Activated naive CD4-positive, alpha-beta T cell treated with anti-CD3 and anti-CD28 coated beads, Interleukin-2, amount 10 ng/mL, durations not matched to agents 7 days and 5 days (primary cell): Measurements from ENCODE around the gene FAM180B.
A peak's percentile ranks its signal among the peaks of the same experiment; 100 is the strongest.
"Not testable (repeated sequence)": the region's sequence is repeated elsewhere in the genome, so short reads cannot be mapped to it uniquely, and the experiment has no call there.

Experiments used
- CTCF ChIA-PET: fragments of 350-600 bp; sonication (Branson Sonifier 250); formaldehyde crosslinking; loops from one replicate; lab custom pipeline; 2021; ENCODE audit warnings: antibody characterized with exemption; lab: Charles Lee
- DNase-seq: peaks from one replicate; pipeline ENCODE4 v3.0.0-alpha.2; 2020
- H3K27ac Mint-ChIP-seq: one replicate; pipeline ENCODE4 v1.8.0; 2021; ENCODE audit warnings: mild to moderate bottlenecking, moderate library complexity, mixed read lengths
- H3K27me3 Mint-ChIP-seq: one replicate; pipeline ENCODE4 v1.8.0; 2021; ENCODE audit warnings: mild to moderate bottlenecking, mixed read lengths
- H3K36me3 Mint-ChIP-seq: one replicate; pipeline ENCODE4 v1.8.0; 2021; ENCODE audit warnings: mixed read lengths
- H3K4me1 Mint-ChIP-seq: one replicate; pipeline ENCODE4 v1.8.0; 2021; ENCODE audit warnings: mixed read lengths
- H3K4me3 Mint-ChIP-seq: one replicate; pipeline ENCODE4 v1.8.0; 2021; ENCODE audit warnings: mild to moderate bottlenecking, moderate library complexity, mixed read lengths
- H3K9me3 Mint-ChIP-seq: one replicate; pipeline ENCODE4 v1.8.0; 2021; ENCODE audit warnings: mixed read lengths

FAM180B gene

DNA sequence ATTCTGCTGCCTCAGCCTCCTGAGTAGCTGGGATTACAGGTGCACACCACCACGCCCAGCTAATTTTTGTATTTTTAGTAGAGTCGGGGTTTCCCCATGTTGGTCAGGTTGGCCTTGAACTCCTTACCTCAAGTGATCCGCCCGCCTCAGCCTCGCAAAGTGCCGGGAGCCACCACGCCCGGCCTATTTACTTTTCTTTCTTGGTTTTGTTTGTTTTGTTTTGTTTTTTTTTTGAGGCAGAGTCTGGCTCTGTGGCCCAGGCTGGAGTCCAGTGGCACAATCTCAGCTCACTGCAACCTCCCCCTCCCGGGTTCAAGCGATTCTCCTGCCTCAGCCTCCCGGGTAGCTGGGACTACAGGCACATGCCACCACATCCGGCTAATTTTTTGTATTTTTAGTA, 29.5 kb upstream of the FAM180B start:
- H3K9me3 Mint-ChIP-seq, H3K27ac Mint-ChIP-seq, H3K4me3 Mint-ChIP-seq, CTCF ChIA-PET, DNase-seq, H3K27me3 Mint-ChIP-seq, H3K36me3 Mint-ChIP-seq: not testable (repeated sequence)
- peaks cover 17% of the 10 kb centered on the region for H3K4me1 Mint-ChIP-seq

- H3K27ac Mint-ChIP-seq, result no peak overlapping the region
- no peak overlapping the region for H3K4me3 Mint-ChIP-seq
- no peaks in the 10 kb centered on the region for H3K27me3 Mint-ChIP-seq
These were observed 27.8 kb upstream of the FAM180B start for GRCh38 chr11:47558695-47559094.

DNA sequence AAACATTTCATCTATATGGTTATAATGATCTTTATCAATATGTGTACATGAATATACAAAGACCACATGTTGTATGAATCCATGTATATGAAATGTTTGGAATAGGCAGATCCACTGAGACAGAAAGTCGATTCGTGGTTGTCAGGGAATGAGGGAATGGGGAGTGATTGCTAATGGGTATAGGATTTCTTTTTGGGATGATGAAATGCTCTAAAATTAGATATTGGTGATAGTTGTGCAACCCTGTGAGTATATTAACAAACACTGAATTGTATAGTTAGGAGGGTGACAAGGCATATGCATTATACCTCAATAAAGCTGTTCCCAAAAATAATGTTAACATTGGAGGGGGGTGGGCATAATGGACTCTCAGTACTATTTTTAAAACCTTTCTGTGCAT, 26.1 kb upstream of the FAM180B start:
- no peak overlapping the region for H3K4me3 Mint-ChIP-seq
- no peaks in the 10 kb centered on the region for H3K27me3 Mint-ChIP-seq
- no peak for DNase-seq
- no peaks in the 10 kb centered on the region for H3K9me3 Mint-ChIP-seq
- CTCF ChIA-PET, result interaction anchor here (0.6 kb wide), 1 partner anchor 150 kb away, joined by 3 read pairs; no protein-coding TSS in a partner anchor
- H3K27ac Mint-ChIP-seq, result no peak overlapping the region
- H3K36me3 Mint-ChIP-seq, result peaks cover under 1% of the 10 kb centered on the region
- H3K4me1 Mint-ChIP-seq, result peaks cover 15% of the 10 kb centered on the region

More at GRCh38 chr11:47558695-47559094, 27.8 kb upstream of the FAM180B start:
- Mint-ChIP-seq H3K9me3 (no peaks in the 10 kb centered on the region), H3K4me1 (peaks cover 10% of the 10 kb centered on the region), H3K36me3 (peaks cover 2% of the 10 kb centered on the region)
- CTCF ChIA-PET, result interaction anchor here (0.6 kb wide), 1 partner anchor 27 kb away, joined by 3 read pairs; no protein-coding TSS in a partner anchor
- no peak for DNase-seq

- CTCF ChIA-PET, H3K27ac Mint-ChIP-seq, H3K4me3 Mint-ChIP-seq, H3K36me3 Mint-ChIP-seq, DNase-seq, H3K27me3 Mint-ChIP-seq, H3K9me3 Mint-ChIP-seq: not testable (repeated sequence)
- H3K4me1 Mint-ChIP-seq, result peaks cover 31% of the 10 kb centered on the region
These were observed 24.1 kb upstream of the FAM180B start for GRCh38 chr11:47562393-47562792.

DNA sequence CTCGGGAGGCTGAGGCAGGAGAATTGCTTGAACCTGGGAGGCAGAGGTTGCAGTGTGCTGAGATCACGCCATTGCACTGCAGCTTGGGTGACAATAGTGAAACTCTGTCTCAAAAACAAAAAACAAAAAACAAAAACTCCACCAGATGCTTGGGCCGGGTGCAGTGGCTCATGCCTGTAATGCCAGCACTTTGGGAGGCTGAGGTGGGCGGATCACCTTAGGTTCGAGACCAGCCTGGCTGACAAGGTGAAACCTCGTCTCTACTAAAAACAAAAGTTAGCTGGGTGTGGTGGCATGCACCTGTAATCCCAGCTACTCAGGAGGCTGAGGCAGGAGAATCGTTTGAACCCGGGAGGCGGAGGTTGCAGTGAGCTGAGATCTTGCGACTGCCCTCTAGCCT, 22.1 kb upstream of the FAM180B start:
- H3K27ac Mint-ChIP-seq, result peak overlapping the region; percentile 67
- H3K36me3 Mint-ChIP-seq, result peaks cover 11% of the 10 kb centered on the region
- CTCF ChIA-PET, result interaction anchor here (1.2 to 2.0 kb wide), 3 partner anchors 11 to 386 kb away, joined by 3 to 8 read pairs (median 4); partner anchors contain the start of gene CELF1
- peaks cover 31% of the 10 kb centered on the region for H3K4me1 Mint-ChIP-seq
- peak overlapping the region; percentile 56 for H3K4me3 Mint-ChIP-seq
- H3K27me3 Mint-ChIP-seq, DNase-seq, H3K9me3 Mint-ChIP-seq: not testable (repeated sequence)

DNA sequence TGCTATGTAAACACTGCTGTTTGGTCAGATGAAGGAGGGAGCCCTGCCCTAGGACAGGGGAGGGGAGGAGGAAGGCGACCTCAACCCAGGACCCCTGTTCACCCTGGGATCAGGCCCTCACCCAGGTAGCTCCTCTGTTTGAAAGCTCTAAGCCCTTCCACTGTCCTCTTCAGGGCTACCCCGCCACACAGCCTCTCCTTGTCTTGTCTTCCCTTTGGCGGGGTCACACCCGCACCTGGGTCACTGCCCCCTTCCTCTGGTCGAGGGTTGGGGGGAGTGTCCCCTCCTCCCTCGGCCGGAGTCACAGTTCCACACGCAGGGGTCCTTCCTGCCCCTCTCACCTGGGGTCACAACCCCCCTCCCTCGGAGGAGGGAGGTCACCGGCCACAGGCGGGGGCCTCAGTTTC, 21.5 kb upstream of the FAM180B start:
- Mint-ChIP-seq H3K36me3 (peaks cover 17% of the 10 kb centered on the region), H3K4me3 (peak overlapping the region; percentile 76), H3K27ac (peak overlapping the region; percentile 62), H3K4me1 (peaks cover 31% of the 10 kb centered on the region), H3K9me3 (no peaks in the 10 kb centered on the region), H3K27me3 (no peaks in the 10 kb centered on the region)
- no peak for DNase-seq
- CTCF ChIA-PET, result interaction anchor here (1.2 to 2.0 kb wide), 3 partner anchors 12 to 387 kb away, joined by 3 to 8 read pairs (median 4); partner anchors contain the start of gene CELF1

- peak within 1 kb of the TSS; percentile 82 for H3K27ac Mint-ChIP-seq
- peaks cover 31% of the 10 kb centered on the region for H3K4me1 Mint-ChIP-seq
- no peaks in the 10 kb centered on the region for H3K27me3 Mint-ChIP-seq
- H3K4me3 Mint-ChIP-seq, result peak within 1 kb of the TSS; percentile 76
- no peaks in the 10 kb centered on the region for H3K9me3 Mint-ChIP-seq
- peaks cover 17% of the 10 kb centered on the region for H3K36me3 Mint-ChIP-seq
- peak; percentile 80 for DNase-seq
- CTCF ChIA-PET, result interaction anchor here (0.7 to 2.0 kb wide), 3 partner anchors 12 to 87 kb away, joined by 3 to 8 read pairs (median 3); partner anchors contain the start of gene CELF1
These were observed 20.9 kb upstream of the FAM180B start, which contains the start of gene PTPMT1 for GRCh38 chr11:47565340-47566148. PTPMT1 (plus strand) TSS chr11:47565599; CDS start chr11:47565623, 24 bp downstream.

GRCh38 chr11:47566149-47566698, 20.3 kb upstream of the FAM180B start:
- Mint-ChIP-seq H3K27me3 (no peaks in the 10 kb centered on the region), H3K36me3 (peaks cover 18% of the 10 kb centered on the region), H3K9me3 (no peaks in the 10 kb centered on the region), H3K4me1 (peaks cover 31% of the 10 kb centered on the region), H3K4me3 (peak overlapping the region; percentile 76), H3K27ac (peak overlapping the region; percentile 82)
- CTCF ChIA-PET, result interaction anchor here (0.7 to 2.0 kb wide), 3 partner anchors 13 to 87 kb away, joined by 3 to 8 read pairs (median 3); partner anchors contain the start of gene CELF1
- peak; percentile 33 for DNase-seq

DNA sequence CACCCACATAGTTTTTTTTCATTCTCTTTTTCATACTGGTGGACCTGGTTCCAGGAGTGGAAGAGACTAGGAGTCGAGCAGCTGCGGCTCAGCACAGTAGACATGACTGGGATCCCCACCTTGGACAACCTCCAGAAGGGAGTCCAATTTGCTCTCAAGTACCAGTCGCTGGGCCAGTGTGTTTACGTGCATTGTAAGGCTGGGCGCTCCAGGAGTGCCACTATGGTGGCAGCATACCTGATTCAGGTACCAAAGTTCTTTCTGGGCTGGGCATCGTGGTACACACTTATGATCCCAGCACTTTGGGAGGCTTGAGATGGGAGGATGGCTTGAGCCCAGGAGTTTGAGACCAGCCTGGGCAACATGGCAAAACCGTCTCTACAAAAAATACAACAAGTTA, 16.8 kb upstream of the FAM180B start:
- H3K4me1 Mint-ChIP-seq, result peaks cover 23% of the 10 kb centered on the region
- DNase-seq, result no peak
- CTCF ChIA-PET, result interaction anchor here (0.7 to 1.3 kb wide), 3 partner anchors 8 to 87 kb away, joined by 3 to 4 read pairs (median 3); partner anchors contain the start of gene CELF1
- H3K27me3 Mint-ChIP-seq, result no peaks in the 10 kb centered on the region
- H3K4me3 Mint-ChIP-seq, result no peak overlapping the region
- H3K36me3 Mint-ChIP-seq, result peaks cover 39% of the 10 kb centered on the region
- H3K9me3 Mint-ChIP-seq, result no peaks in the 10 kb centered on the region
- H3K27ac Mint-ChIP-seq, result no peak overlapping the region

GRCh38 chr11:47570651-47571356, 15.7 kb upstream of the FAM180B start:
- H3K36me3 Mint-ChIP-seq, result peaks cover 48% of the 10 kb centered on the region
- no peaks in the 10 kb centered on the region for H3K27me3 Mint-ChIP-seq
- DNase-seq, result no peak
- no peak overlapping the region for H3K4me3 Mint-ChIP-seq
- peaks cover 18% of the 10 kb centered on the region for H3K4me1 Mint-ChIP-seq
- CTCF ChIA-PET, result interaction anchor here (1.3 kb wide), 1 partner anchor 86 kb away, joined by 3 read pairs; no protein-coding TSS in a partner anchor
- H3K9me3 Mint-ChIP-seq, result no peaks in the 10 kb centered on the region
- no peak overlapping the region for H3K27ac Mint-ChIP-seq

DNA sequence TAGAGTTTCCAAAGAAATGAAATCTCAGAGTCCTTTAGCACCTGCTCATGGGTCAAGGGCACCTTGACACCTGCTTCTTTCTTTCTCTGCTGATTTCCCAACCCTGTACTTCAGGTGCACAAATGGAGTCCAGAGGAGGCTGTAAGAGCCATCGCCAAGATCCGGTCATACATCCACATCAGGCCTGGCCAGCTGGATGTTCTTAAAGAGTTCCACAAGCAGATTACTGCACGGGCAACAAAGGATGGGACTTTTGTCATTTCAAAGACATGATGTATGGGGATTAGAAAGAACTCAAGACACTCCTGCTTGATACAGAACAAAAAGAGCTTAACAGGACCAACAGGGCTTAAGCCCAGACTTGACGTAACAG, 15.1 kb upstream of the FAM180B start:
- Mint-ChIP-seq H3K9me3 (no peaks in the 10 kb centered on the region), H3K36me3 (peaks cover 50% of the 10 kb centered on the region), H3K27me3 (no peaks in the 10 kb centered on the region), H3K4me1 (peaks cover 14% of the 10 kb centered on the region), H3K27ac (no peak overlapping the region), H3K4me3 (no peak overlapping the region)
- CTCF ChIA-PET, result no interaction called here
- DNase-seq, result no peak

- CTCF ChIA-PET, result no interaction called here
- Mint-ChIP-seq H3K4me3 (no peak overlapping the region), H3K36me3 (peaks cover 49% of the 10 kb centered on the region), H3K4me1 (peaks cover 11% of the 10 kb centered on the region), H3K27me3 (no peaks in the 10 kb centered on the region), H3K27ac (no peak overlapping the region), H3K9me3 (no peaks in the 10 kb centered on the region)
- DNase-seq, result no peak
These were observed 14.6 kb upstream of the FAM180B start for GRCh38 chr11:47571895-47572294.

DNA sequence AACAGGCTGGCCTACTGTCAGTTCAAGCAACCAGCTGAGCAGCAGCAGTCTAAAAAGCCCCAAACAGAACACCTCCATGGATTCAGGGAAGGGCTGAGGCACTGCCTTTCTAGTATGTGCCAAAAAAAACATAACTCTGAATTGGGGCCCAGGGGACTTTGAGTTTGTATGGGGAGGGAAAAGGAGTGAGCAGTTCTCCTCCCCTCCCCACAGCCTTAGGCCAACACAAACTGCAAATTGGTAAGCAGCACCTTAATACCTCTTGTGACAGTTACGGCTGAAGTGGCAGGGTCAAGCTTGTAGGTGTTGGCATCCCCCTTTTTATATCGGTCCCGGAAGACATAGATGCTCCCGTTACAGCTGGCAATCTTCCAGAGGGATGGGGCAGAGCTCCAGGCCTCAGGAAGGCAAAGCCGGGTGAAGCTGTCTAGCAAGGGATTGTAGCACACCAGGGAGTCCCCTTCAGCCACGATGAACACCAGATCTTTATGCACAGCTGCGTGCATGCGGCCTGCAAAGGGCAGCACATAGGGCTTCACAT, 13.7 kb upstream of the FAM180B start:
- Mint-ChIP-seq H3K27me3 (no peaks in the 10 kb centered on the region), H3K9me3 (no peaks in the 10 kb centered on the region), H3K36me3 (peaks cover 53% of the 10 kb centered on the region), H3K4me3 (no peak overlapping the region), H3K27ac (no peak overlapping the region), H3K4me1 (peaks cover 16% of the 10 kb centered on the region)
- CTCF ChIA-PET, result no interaction called here
- DNase-seq, result no peak

DNA sequence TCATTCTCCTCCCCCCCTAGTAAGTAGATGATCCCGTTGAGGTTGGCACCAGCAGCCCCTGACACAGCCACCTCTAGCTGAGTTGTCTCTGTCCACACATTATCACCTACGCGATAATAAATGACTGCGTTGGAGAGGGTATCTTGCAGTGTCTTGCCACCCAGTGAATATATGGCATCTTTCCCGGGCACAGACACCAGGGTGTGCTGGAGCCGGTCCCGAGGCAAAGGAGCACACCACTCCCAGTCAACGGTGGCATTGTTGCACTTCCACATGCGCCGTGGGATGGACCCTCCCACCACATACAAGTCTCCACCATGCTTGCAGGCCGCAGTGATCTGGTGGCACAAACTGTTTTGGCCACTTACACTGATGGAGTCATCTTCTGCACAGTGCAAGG, 13.2 kb upstream of the FAM180B start:
- H3K4me1 Mint-ChIP-seq, result peaks cover 22% of the 10 kb centered on the region
- CTCF ChIA-PET, result no interaction called here
- DNase-seq, result no peak
- no peaks in the 10 kb centered on the region for H3K27me3 Mint-ChIP-seq
- H3K9me3 Mint-ChIP-seq, result no peaks in the 10 kb centered on the region
- no peak overlapping the region for H3K4me3 Mint-ChIP-seq
- no peak overlapping the region for H3K27ac Mint-ChIP-seq
- H3K36me3 Mint-ChIP-seq, result peaks cover 52% of the 10 kb centered on the region
